NT2/D1 (cell line): Measurements from ENCODE around the gene RANBP2.

ENCODE experiments used
- DNase-seq: peaks from one replicate; pipeline ENCODE4 v3.0.0-alpha.2; 2011; ENCODE audit warnings: low read depth, low spot score
- H3K27me3 ChIP-seq: 2 replicates; pipeline ENCODE4 v1.6.0; 2011; ENCODE audit warnings: mild to moderate bottlenecking; ENCODE audit not compliant: insufficient read length, insufficient read depth
- H3K36me3 ChIP-seq: 2 replicates; pipeline ENCODE4 v1.6.1; 2011; ENCODE audit warnings: mild to moderate bottlenecking, low read length, mixed read lengths; ENCODE audit not compliant: insufficient read depth, insufficient read length
- H3K4me1 ChIP-seq: 2 replicates; pipeline ENCODE4 v1.5.1; 2011; ENCODE audit not compliant: insufficient read depth, insufficient read length
- H3K4me3 ChIP-seq: 2 replicates; pipeline ENCODE4 v1.5.1; 2011; ENCODE audit warnings: low read depth; ENCODE audit not compliant: insufficient read length
- H3K9ac ChIP-seq: 2 replicates; pipeline ENCODE4 v1.6.0; 2011; ENCODE audit warnings: low read depth; ENCODE audit not compliant: insufficient read length
- H3K9me3 ChIP-seq: 2 replicates; pipeline ENCODE4 v1.5.1; 2011; ENCODE audit warnings: mild to moderate bottlenecking, low read length; ENCODE audit not compliant: insufficient read depth
- SUZ12 ChIP-seq: IDR thresholded peaks from 2 replicates; pipeline ENCODE4 v1.6.1; 2011; ENCODE audit not compliant: insufficient read length, insufficient read depth; ENCODE audit errors: extremely low read depth
- YY1 ChIP-seq: IDR thresholded peaks from 2 replicates; pipeline ENCODE4 v1.6.1; 2011; ENCODE audit not compliant: insufficient read length, insufficient read depth
- ZNF274 ChIP-seq: IDR thresholded peaks from 2 replicates; pipeline ENCODE4 v1.6.1; 2011; ENCODE audit warnings: mild to moderate bottlenecking, low read depth, low read length

The RANBP2 gene

DNA sequence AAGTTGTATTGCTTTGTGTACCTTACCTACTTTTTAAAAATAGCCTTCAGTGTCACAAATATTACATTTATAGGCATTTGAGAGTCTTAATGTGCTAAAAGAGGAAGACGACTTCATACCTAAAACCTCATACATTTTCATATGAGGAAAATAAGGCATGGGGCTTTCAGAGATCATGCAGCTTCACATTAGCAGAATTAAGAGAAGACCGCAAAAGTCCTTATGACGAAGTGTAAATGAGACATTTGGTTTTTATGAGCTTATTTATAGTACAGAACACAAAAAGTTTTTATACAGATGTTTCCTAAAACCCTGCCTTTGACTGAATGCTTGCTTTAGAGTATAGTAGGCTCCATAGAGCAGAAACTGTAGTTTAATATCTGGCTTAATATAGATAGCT is 57.2 kb downstream of the RANBP2 start:
- no peak for DNase-seq
- Histone ChIP-seq H3K4me1 (no peaks in the 10 kb centered on the region), H3K9ac (no peak overlapping the region), H3K27me3 (no peaks in the 10 kb centered on the region), H3K36me3 (peaks cover 85% of the 10 kb centered on the region), H3K4me3 (no peak overlapping the region), H3K9me3 (no peaks in the 10 kb centered on the region)
- TF ChIP-seq YY1, result no peak
- no peak for TF ChIP-seq SUZ12
- no peak for TF ChIP-seq ZNF274

DNA sequence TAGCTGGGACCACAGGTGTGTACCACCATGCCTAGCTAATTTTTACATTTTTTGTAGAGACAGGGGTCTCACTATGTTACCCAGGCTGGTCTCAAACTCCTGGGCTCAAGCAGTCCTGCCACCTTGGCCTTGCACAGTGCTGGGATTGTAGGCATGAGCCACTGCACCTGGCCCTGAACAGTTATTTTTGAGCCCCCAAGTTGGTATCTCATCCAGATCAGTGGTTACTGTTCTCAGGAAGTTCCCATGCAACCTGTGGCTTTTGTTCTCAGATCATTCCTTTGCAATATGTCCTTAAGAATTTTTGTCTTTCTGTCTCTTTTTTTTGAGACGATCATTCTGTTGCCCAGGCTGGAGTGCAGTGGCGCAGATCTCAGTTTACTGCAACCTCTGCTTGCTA is 59.6 kb downstream of the RANBP2 start:
- DNase-seq, result no peak
- TF ChIP-seq SUZ12, result no peak
- no peak for TF ChIP-seq ZNF274
- TF ChIP-seq YY1, result no peak
- no peaks in the 10 kb centered on the region for H3K27me3 ChIP-seq
- no peak overlapping the region for H3K4me3 ChIP-seq
- H3K4me1 ChIP-seq, result no peaks in the 10 kb centered on the region
- no peaks in the 10 kb centered on the region for H3K9me3 ChIP-seq
- H3K9ac ChIP-seq, result no peak overlapping the region
- H3K36me3 ChIP-seq, result peaks cover 88% of the 10 kb centered on the region

DNA sequence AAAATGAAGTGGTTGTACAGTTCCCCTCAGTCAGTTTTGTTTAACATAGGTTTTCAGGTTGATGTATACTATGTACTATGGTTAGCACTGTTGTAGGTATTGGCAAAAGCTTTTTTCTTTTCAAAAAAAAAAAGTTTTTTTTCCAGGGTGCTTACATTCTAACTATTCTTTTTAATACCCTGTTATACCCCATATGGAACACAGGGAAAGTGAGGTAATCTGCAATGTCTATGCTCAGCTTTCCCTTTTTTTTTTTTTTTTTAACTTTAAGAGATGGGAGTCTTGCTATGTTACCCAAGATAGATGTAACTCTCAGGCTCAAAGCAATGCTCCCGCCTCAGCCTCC is 66.7 kb downstream of the RANBP2 start:
- H3K9ac ChIP-seq, result peak overlapping the region; percentile 88
- TF ChIP-seq YY1 (no peak), ZNF274 (no peak), SUZ12 (no peak)
- H3K4me3 ChIP-seq, result peak overlapping the region; percentile 89
- no peaks in the 10 kb centered on the region for H3K9me3 ChIP-seq
- H3K27me3 ChIP-seq, result no peaks in the 10 kb centered on the region
- no peaks in the 10 kb centered on the region for H3K4me1 ChIP-seq
- H3K36me3 ChIP-seq, result peaks cover 61% of the 10 kb centered on the region
- DNase-seq, result no peak

DNA sequence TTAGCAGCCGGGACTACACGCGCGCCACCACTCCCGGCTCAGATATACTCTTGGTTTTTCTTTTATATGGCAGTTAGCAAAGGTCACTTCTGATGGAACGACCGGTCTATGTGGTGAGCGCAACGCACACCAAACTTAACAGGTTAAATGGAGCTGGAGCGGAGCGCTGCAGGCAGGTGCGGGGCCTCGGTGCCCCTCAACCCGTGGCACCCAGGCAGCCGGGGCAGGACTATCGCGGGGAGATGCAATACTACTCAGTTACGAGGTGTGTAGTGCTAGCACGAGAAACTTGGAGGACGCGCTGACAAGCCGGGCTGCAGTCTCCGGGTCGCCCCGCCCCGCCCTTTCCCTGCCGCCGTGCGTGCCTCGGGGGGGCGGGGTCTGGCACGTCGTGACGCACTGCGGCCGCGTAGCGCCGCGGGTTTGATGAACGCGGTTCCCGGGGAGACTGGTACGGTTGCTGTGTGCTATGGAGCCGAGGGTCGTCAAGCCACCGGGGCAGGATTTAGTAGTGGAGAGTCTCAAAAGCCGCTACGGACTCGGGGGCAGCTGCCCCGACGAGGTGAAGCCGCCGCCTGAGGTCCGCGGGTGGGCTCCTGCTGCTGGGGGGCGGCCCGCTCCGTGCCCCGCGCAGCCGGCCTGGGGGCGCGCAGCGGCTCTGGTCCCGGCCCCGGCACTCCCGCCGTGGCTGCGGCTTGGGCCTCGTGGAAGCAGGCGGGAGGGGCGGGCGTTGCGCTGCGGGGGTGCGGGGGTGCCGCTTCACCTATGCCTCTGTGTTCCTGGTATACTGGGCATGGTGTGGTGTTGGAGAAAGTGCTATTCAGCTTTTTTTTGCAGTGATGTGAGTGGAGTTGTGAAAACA is 67.3 kb downstream of the RANBP2 start, which contains the start of gene CCDC138:
CCDC138 (plus strand) TSS at position 418 of the 862 bp plus-strand sequence; CDS start at position 470, 52 bp downstream.
- H3K4me1 ChIP-seq, result no peaks in the 10 kb centered on the region
- peak; percentile 91 for DNase-seq
- no peaks in the 10 kb centered on the region for H3K9me3 ChIP-seq
- H3K9ac ChIP-seq, result peak within 1 kb of the TSS; percentile 88
- no peaks in the 10 kb centered on the region for H3K27me3 ChIP-seq
- TF ChIP-seq SUZ12, result no peak
- TF ChIP-seq ZNF274, result no peak
- no peak for TF ChIP-seq YY1
- peaks cover 61% of the 10 kb centered on the region for H3K36me3 ChIP-seq
- H3K4me3 ChIP-seq, result peak within 1 kb of the TSS; percentile 89

DNA sequence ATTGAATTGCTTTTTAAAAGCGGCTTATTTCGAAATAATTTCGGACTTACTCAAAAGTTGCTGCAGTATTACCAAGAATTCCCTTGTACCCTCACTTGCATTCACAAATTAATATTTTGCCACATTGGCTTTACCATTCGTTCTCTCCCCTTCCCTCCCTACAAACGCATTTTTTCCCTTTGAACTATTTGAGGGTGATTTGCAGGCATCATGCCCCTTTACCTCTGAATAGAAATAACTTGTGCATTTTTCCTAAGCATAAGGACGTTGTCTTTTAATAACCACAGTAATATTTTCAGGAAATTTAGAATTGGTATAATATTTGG is 67.9 kb downstream of the RANBP2 start:
- H3K4me1 ChIP-seq, result no peaks in the 10 kb centered on the region
- TF ChIP-seq SUZ12, result no peak
- TF ChIP-seq YY1, result no peak
- no peak for TF ChIP-seq ZNF274
- peaks cover 61% of the 10 kb centered on the region for H3K36me3 ChIP-seq
- DNase-seq, result no peak
- peak overlapping the region; percentile 88 for H3K9ac ChIP-seq
- H3K27me3 ChIP-seq, result no peaks in the 10 kb centered on the region
- H3K9me3 ChIP-seq, result no peaks in the 10 kb centered on the region
- H3K4me3 ChIP-seq, result peak overlapping the region; percentile 89

DNA sequence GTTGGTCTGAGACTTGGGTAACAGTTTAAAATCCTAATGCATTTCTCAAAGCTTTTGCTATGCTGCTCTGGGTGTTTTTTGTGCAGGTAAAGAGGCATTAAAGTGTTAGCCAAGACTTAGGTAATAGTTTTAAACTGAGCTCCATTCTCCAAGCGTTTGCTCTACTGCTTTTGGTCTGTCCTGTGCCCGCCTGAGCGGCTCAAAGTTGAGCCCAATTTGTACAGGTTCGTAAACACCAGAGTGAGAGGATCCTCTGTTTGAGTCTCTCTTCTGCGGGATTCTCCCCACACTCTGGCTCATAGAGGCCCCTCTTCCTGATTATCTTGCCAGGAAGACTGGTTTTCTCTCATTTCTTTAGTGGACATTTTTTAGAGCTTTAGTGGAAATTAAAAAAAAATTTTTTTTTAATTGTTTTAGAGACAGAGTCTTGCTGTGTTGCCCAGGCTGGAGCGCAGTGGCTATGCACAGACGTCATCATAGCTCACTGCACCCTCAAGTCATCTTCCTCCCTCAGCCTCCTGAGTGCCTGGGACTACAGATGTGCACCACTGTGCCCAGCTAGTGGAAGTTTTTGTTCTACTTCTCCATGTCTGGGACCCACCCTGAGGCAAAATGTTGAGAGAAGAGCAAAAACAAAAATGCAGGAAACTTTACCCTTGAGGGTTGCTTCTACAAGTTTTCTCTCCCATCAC is 83.9 kb downstream of the RANBP2 start:
- peaks cover 64% of the 10 kb centered on the region for H3K36me3 ChIP-seq
- peaks cover 2% of the 10 kb centered on the region; the same call in 1 of the 2 replicates for H3K9me3 ChIP-seq
- no peak for TF ChIP-seq ZNF274
- TF ChIP-seq YY1, result no peak
- TF ChIP-seq SUZ12, result no peak
- DNase-seq, result no peak
- H3K27me3 ChIP-seq, result no peaks in the 10 kb centered on the region
- no peak overlapping the region for H3K4me3 ChIP-seq
- H3K9ac ChIP-seq, result no peak overlapping the region
- no peaks in the 10 kb centered on the region for H3K4me1 ChIP-seq

DNA sequence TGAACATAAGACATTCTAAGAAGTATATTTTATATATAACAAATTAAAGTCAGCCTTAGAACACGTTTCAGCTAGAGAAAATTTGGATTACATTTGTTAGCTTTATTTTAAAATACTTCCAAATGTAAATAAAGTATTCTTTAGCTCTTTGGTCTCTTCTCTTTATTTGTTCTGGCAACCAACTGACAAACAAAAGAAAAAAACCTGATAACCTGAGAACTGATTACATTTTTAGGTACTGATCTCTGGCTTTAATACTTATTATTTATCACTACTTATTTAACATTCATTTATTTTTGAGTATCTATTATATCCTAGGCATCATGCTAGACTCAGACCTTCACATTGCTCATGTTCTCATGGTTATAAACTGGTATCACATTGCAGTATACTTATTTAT is 85.8 kb downstream of the RANBP2 start:
- H3K4me1 ChIP-seq, result no peaks in the 10 kb centered on the region
- H3K27me3 ChIP-seq, result no peaks in the 10 kb centered on the region
- DNase-seq, result no peak
- H3K9ac ChIP-seq, result no peak overlapping the region
- TF ChIP-seq SUZ12 (no peak), ZNF274 (no peak), YY1 (no peak)
- peaks cover 53% of the 10 kb centered on the region for H3K36me3 ChIP-seq
- no peak overlapping the region for H3K4me3 ChIP-seq
- peaks cover 20% of the 10 kb centered on the region for H3K9me3 ChIP-seq
